Breast epithelium (tissue), 4 donors: ENCODE data around the gene PCSK4. TPM values are rescaled to one million over a fixed set of nuclear protein-coding genes. Genes with fewer than 3 reads are reported as not detected.
A peak's percentile ranks its signal among the peaks of the same experiment; 100 is the strongest.

Experiments used
- DNase-seq, 2 donors: peaks; one replicate each; pipeline ENCODE4 v3.0.0-alpha.2; 2019; ENCODE audit warnings: low spot score in 2 of 2
- H3K27ac ChIP-seq, 2 donors: fragments of 200-600 bp; sonication (generic) in 1 of 2; one replicate each; pipeline ENCODE4 v1.5.1; 2016 to 2019; ENCODE audit warnings: mild to moderate bottlenecking in 1 of 2
- H3K27me3 ChIP-seq, 2 donors: fragments of 200-600 bp; sonication (generic) in 1 of 2; one replicate each; pipeline versions ENCODE4 v1.5.1 to v1.6.0; 2017 to 2019; ENCODE audit warnings: control low read depth in 1 of 2, mild to moderate bottlenecking in 1 of 2
- H3K36me3 ChIP-seq: fragments of 200-600 bp; one replicate; pipeline ENCODE4 v1.5.1; 2019
- H3K4me1 ChIP-seq, 2 donors: fragments of 200-600 bp; sonication (generic); one replicate each; pipeline ENCODE4 v1.5.1; 2016 to 2019; ENCODE audit warnings: control low read depth in 1 of 2
- H3K4me3 ChIP-seq, 3 donors: fragments of 200-600 bp; sonication (generic); 1 replicate in 2 of 3; 2 replicates in 1 of 3; pipeline ENCODE4 v1.5.1; 2016 to 2019; ENCODE audit warnings: mild to moderate bottlenecking in 3 of 3, moderate library complexity in 2 of 3
- H3K9me3 ChIP-seq, 2 donors: fragments of 200-600 bp; sonication (generic) in 1 of 2; one replicate each; pipeline ENCODE4 v1.5.1; 2016 to 2019; ENCODE audit warnings: control low read depth in 1 of 2
- CTCF ChIP-seq, 3 donors: fragments of 450-650 bp; IDR thresholded peaks; one replicate each; pipeline ENCODE4 v1.5.1; 2016 to 2017; ENCODE audit warnings: antibody characterized with exemption in 3 of 3, mild to moderate bottlenecking in 3 of 3, moderate library complexity in 3 of 3
- POLR2A ChIP-seq: fragments of 450-650 bp; IDR thresholded peaks from one replicate; pipeline ENCODE4 v1.6.1; 2016; ENCODE audit warnings: antibody characterized with exemption, mild to moderate bottlenecking, moderate library complexity
- POLR2AphosphoS5 ChIP-seq, 3 donors: sonication (generic); formaldehyde crosslinking; IDR thresholded peaks; one replicate each; pipeline ENCODE4 v1.6.1; 2017; ENCODE audit warnings: antibody characterized with exemption in 3 of 3
- intact Hi-C: fragments of 100-400 bp; cut with DNase I; formaldehyde crosslinking; loops from one replicate; pipeline ENCODE4 v1.15.1; 2023; ENCODE audit warnings: low total_unique reads
- total RNA-seq, 3 donors: library from RNA; depleted of rRNA; stranded (reverse); fragments of >200 nt; gene quantifications; one replicate each; pipeline ENCODE4 v1.1.0, GENCODE V29; 2016

The PCSK4 gene
- total RNA-seq, 3 donors from 2014 or later, result 2.2 to 10.0 (median 5.9) TPM

GRCh38 chr19:1467215-1467489 lies 23.0 kb downstream of the PCSK4 start:
- TF ChIP-seq CTCF (IDR thresholded peaks at IDR 0.05) (no peak), POLR2AphosphoS5 (IDR thresholded peaks at IDR 0.05) (no peak), POLR2A (no peak)
- Histone ChIP-seq H3K4me1 (peaks cover 34 to 38% of the 10 kb centered on the region in 2 donors), H3K4me3 (peak overlapping the region in 1 of 3 donors; percentile 69), H3K9me3 (no peaks in the 10 kb centered on the region), H3K27ac (no peak overlapping the region), H3K27me3 (peaks cover 28 to 59% of the 10 kb centered on the region in 2 donors), H3K36me3 (no peaks in the 10 kb centered on the region)
- intact Hi-C loops, result no loop called here
- DNase-seq, result no peak

- peaks cover 28 to 54% of the 10 kb centered on the region in 2 donors for H3K27me3 ChIP-seq
- peak overlapping the region in 1 of 3 donors; percentile 69 for H3K4me3 ChIP-seq
- intact Hi-C loops, result no loop called here
- no peak for TF ChIP-seq POLR2AphosphoS5 (IDR thresholded peaks at IDR 0.05)
- TF ChIP-seq POLR2A, result no peak
- no peak for TF ChIP-seq CTCF (IDR thresholded peaks at IDR 0.05)
- DNase-seq, result no peak
- H3K4me1 ChIP-seq, result peaks cover 34 to 38% of the 10 kb centered on the region in 2 donors
- no peak overlapping the region for H3K27ac ChIP-seq
- no peaks in the 10 kb centered on the region for H3K9me3 ChIP-seq
- no peaks in the 10 kb centered on the region for H3K36me3 ChIP-seq
Observed at GRCh38 chr19:1466461-1467214, 23.5 kb downstream of the PCSK4 start.

GRCh38 chr19:1466018-1466460 lies 24.1 kb downstream of the PCSK4 start:
- intact Hi-C loops, result no loop called here
- H3K36me3 ChIP-seq, result no peaks in the 10 kb centered on the region
- H3K27ac ChIP-seq, result no peak overlapping the region
- no peak for DNase-seq
- no peak for TF ChIP-seq POLR2AphosphoS5 (IDR thresholded peaks at IDR 0.05)
- TF ChIP-seq CTCF (IDR thresholded peaks at IDR 0.05), result no peak
- H3K27me3 ChIP-seq, result peaks cover 24 to 48% of the 10 kb centered on the region in 2 donors
- peak overlapping the region in 2 of 3 donors; percentile 31 to 54 for H3K4me3 ChIP-seq
- no peaks in the 10 kb centered on the region for H3K9me3 ChIP-seq
- peaks cover 32 to 34% of the 10 kb centered on the region in 2 donors for H3K4me1 ChIP-seq

- Histone ChIP-seq H3K27me3 (peaks cover 18 to 42% of the 10 kb centered on the region in 2 donors), H3K27ac (no peak overlapping the region), H3K4me1 (peaks cover 27 to 29% of the 10 kb centered on the region in 2 donors), H3K36me3 (no peaks in the 10 kb centered on the region), H3K9me3 (no peaks in the 10 kb centered on the region), H3K4me3 (peak overlapping the region in 2 of 3 donors; percentile 31 to 54)
- TF ChIP-seq POLR2A (no peak), POLR2AphosphoS5 (IDR thresholded peaks at IDR 0.05) (no peak), CTCF (IDR thresholded peaks at IDR 0.05) (peak in 2 of 3 donors; percentile 40 to 54)
- intact Hi-C loops, result no loop called here
- no peak for DNase-seq
Observed at GRCh38 chr19:1465191-1466016, 24.7 kb downstream of the PCSK4 start.

- TF ChIP-seq POLR2A (no peak), CTCF (IDR thresholded peaks at IDR 0.05) (no peak), POLR2AphosphoS5 (IDR thresholded peaks at IDR 0.05) (no peak)
- H3K9me3 ChIP-seq, result no peaks in the 10 kb centered on the region
- no peaks in the 10 kb centered on the region for H3K36me3 ChIP-seq
- DNase-seq, result no peak
- H3K4me1 ChIP-seq, result peaks cover 0 to 3% of the 10 kb centered on the region in 2 donors
- H3K4me3 ChIP-seq, result no peak overlapping the region
- H3K27me3 ChIP-seq, result peaks cover 0 to 15% of the 10 kb centered on the region in 2 donors
- intact Hi-C loops, result no loop called here
- no peak overlapping the region for H3K27ac ChIP-seq
Observed at GRCh38 chr19:1461862-1462261, 28.3 kb downstream of the PCSK4 start.
